ENCODE data around the gene DUSP6. TPM values are rescaled to one million over a fixed set of nuclear protein-coding genes. Genes with fewer than 3 reads are reported as not detected.

DUSP6 gene
- total and polyA plus RNA-seq, 2 donors (not counting 1 experiment from before 2014, with no cell fraction given) = 7.0 to 50.0 TPM

DNA sequence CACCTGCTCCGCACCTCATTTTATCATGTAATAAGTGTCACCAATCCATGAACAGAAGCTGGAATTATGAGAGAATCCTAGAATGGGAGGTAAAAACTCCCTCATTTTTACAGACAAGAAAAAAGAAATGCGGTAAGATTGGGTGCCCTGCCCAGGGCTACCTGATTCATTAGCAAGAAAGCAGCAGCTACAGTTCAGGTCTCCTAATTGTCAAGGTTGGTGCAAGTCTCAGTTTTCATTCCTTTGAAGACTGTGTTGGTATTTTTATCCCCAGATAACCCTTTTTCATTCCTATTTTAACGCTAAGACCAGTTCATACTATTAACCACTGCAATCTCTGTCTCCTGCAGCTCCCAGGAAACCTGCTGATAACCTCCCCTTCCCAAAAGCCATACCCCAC is 6.9 kb downstream of the DUSP6 start:
- no peaks in the 10 kb centered on the region for H4K20me1 ChIP-seq (ENCODE audit: control insufficient read depth, extremely low read depth, insufficient read depth, low read length)
- TF ChIP-seq EZH2 (IDR thresholded peaks at IDR 0.05; ENCODE audit: low read length, missing control alignments) = no peak
- TF ChIP-seq, protein P1, sequence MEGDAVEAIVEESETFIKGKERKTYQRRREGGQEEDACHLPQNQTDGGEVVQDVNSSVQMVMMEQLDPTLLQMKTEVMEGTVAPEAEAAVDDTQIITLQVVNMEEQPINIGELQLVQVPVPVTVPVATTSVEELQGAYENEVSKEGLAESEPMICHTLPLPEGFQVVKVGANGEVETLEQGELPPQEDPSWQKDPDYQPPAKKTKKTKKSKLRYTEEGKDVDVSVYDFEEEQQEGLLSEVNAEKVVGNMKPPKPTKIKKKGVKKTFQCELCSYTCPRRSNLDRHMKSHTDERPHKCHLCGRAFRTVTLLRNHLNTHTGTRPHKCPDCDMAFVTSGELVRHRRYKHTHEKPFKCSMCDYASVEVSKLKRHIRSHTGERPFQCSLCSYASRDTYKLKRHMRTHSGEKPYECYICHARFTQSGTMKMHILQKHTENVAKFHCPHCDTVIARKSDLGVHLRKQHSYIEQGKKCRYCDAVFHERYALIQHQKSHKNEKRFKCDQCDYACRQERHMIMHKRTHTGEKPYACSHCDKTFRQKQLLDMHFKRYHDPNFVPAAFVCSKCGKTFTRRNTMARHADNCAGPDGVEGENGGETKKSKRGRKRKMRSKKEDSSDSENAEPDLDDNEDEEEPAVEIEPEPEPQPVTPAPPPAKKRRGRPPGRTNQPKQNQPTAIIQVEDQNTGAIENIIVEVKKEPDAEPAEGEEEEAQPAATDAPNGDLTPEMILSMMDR (conservative IDR thresholded peaks at IDR 0.05 in 1 of 2, IDR thresholded peaks at IDR 0.05 in 1 of 2; ENCODE audit: low read depth in 1 of 2, low read length in 2 of 2) = no peak
- H3K4me1 ChIP-seq (ENCODE audit: control insufficient read depth, extremely low read depth, insufficient read depth, low read length) = peaks cover 12% of the 10 kb centered on the region
- no peaks in the 10 kb centered on the region for H3K9me3 ChIP-seq (ENCODE audit: control insufficient read depth, insufficient read depth, low read depth, low read length)
- H3K36me3 ChIP-seq (ENCODE audit: control insufficient read depth, insufficient read depth, low read length) = peaks cover 4% of the 10 kb centered on the region
- H3K9ac ChIP-seq (ENCODE audit: insufficient read depth, low read length) = no peak overlapping the region
- H3K27ac ChIP-seq (ENCODE audit: insufficient read depth, low read length) = no peak overlapping the region
- H3K4me3 ChIP-seq (replicated peaks in 1 of 4; ENCODE audit: control extremely low read depth in 1 of 4, insufficient read depth in 1 of 4, low read depth in 3 of 4, low read length in 4 of 4) = no peak overlapping the region
- no peak overlapping the region for H2AFZ ChIP-seq (ENCODE audit: low read length)
- H3K79me2 ChIP-seq (ENCODE audit: control insufficient read depth, insufficient read depth, low read length) = peaks cover 29% of the 10 kb centered on the region
- no peak overlapping the region for H3K4me2 ChIP-seq (ENCODE audit: extremely low read depth, insufficient read depth, low read length)
- no peak for DNase-seq (ENCODE audit: low read depth in 2 of 2)
- no peaks in the 10 kb centered on the region for H3K27me3 ChIP-seq (ENCODE audit: control insufficient read depth, insufficient read depth, low read length)

DNA sequence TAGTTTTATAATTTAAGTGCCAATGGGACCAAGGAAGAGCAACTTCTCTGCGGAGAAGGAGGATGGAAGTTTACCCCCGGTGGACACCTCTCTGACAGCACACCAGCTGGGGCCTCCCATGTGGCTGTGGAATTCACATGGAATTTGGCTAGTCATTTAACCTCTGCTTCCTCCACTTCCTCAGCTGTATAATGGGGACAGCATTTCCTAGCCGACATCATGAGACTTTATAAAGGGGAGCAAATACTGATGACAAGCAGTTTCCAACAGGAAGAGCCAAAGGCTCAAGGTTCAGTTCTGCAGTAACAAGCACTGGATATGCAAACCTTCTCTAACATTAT is 7.5 kb downstream of the DUSP6 start:
- Histone ChIP-seq H3K27ac (ENCODE audit: insufficient read depth, low read length) (no peak overlapping the region), H4K20me1 (ENCODE audit: control insufficient read depth, extremely low read depth, insufficient read depth, low read length) (no peaks in the 10 kb centered on the region), H3K27me3 (ENCODE audit: control insufficient read depth, insufficient read depth, low read length) (no peaks in the 10 kb centered on the region), H3K4me3 (replicated peaks in 1 of 4; ENCODE audit: control extremely low read depth in 1 of 4, insufficient read depth in 1 of 4, low read depth in 3 of 4, low read length in 4 of 4) (no peak overlapping the region), H3K9me3 (ENCODE audit: control insufficient read depth, insufficient read depth, low read depth, low read length) (no peaks in the 10 kb centered on the region), H3K4me2 (ENCODE audit: extremely low read depth, insufficient read depth, low read length) (no peak overlapping the region), H3K79me2 (ENCODE audit: control insufficient read depth, insufficient read depth, low read length) (peaks cover 23% of the 10 kb centered on the region), H3K9ac (ENCODE audit: insufficient read depth, low read length) (no peak overlapping the region), H3K36me3 (ENCODE audit: control insufficient read depth, insufficient read depth, low read length) (peaks cover 4% of the 10 kb centered on the region), H2AFZ (ENCODE audit: low read length) (no peak overlapping the region), H3K4me1 (ENCODE audit: control insufficient read depth, extremely low read depth, insufficient read depth, low read length) (peaks cover 12% of the 10 kb centered on the region)
- no peak for TF ChIP-seq EZH2 (IDR thresholded peaks at IDR 0.05; ENCODE audit: low read length, missing control alignments)
- TF ChIP-seq, protein P1 (conservative IDR thresholded peaks at IDR 0.05 in 1 of 2, IDR thresholded peaks at IDR 0.05 in 1 of 2; ENCODE audit: low read depth in 1 of 2, low read length in 2 of 2) = no peak
- no peak for DNase-seq (ENCODE audit: low read depth in 2 of 2)

DNA sequence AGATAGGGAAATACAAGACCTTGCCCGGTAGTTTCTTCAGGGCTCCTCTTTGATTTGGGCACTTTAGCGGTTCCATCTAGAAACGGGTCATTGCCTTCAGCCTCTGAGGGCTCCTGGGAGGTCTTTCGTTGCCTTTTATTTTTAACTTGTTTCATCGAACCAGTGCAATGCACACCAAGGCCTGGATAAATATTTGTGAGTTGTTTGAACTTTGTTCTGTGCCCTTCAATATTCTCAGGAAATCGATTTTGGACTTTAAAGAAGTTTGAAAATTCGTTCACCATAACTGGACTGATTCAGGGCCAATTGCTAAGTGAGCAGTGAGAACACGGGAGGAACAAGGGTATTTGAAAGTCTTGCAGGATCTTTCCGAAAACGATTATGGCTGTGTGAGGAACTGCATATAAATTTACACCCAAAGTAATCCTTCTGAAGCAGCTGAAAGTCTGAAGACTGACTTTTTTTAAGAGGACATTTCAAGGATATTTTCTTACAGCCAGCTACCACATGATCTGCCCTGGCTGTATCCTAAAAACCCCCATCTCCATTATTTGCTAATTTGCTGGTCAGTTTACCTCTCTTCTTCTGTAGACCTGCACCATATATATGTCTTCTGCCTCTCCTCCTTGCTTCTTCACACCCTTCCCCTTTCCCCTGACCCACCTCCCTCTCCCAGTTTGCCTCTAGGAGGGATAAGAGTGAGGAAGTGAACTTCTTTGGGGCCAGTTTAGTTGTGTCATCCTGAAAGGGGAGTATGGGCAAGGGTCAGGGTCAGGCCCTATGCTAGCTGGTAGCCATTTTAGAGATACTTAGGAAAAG is 8.0 kb downstream of the DUSP6 start:
- DNase-seq (ENCODE audit: low read depth in 2 of 2) = no peak
- Histone ChIP-seq H3K4me2 (ENCODE audit: extremely low read depth, insufficient read depth, low read length) (no peak overlapping the region), H3K36me3 (ENCODE audit: control insufficient read depth, insufficient read depth, low read length) (peaks cover 4% of the 10 kb centered on the region), H3K4me1 (ENCODE audit: control insufficient read depth, extremely low read depth, insufficient read depth, low read length) (peaks cover 11% of the 10 kb centered on the region), H3K79me2 (ENCODE audit: control insufficient read depth, insufficient read depth, low read length) (peaks cover 18% of the 10 kb centered on the region), H3K27ac (ENCODE audit: insufficient read depth, low read length) (no peak overlapping the region), H3K4me3 (replicated peaks in 1 of 4; ENCODE audit: control extremely low read depth in 1 of 4, insufficient read depth in 1 of 4, low read depth in 3 of 4, low read length in 4 of 4) (no peak overlapping the region), H3K27me3 (ENCODE audit: control insufficient read depth, insufficient read depth, low read length) (no peaks in the 10 kb centered on the region), H4K20me1 (ENCODE audit: control insufficient read depth, extremely low read depth, insufficient read depth, low read length) (no peaks in the 10 kb centered on the region), H2AFZ (ENCODE audit: low read length) (no peak overlapping the region), H3K9ac (ENCODE audit: insufficient read depth, low read length) (no peak overlapping the region), H3K9me3 (ENCODE audit: control insufficient read depth, insufficient read depth, low read depth, low read length) (no peaks in the 10 kb centered on the region)
- no peak for TF ChIP-seq EZH2 (IDR thresholded peaks at IDR 0.05; ENCODE audit: low read length, missing control alignments)
- TF ChIP-seq, protein P1 (conservative IDR thresholded peaks at IDR 0.05 in 1 of 2, IDR thresholded peaks at IDR 0.05 in 1 of 2; ENCODE audit: low read depth in 1 of 2, low read length in 2 of 2) = no peak
